HCT116 (cell line): Measurements from ENCODE around the gene CYB561A3. TPM values are rescaled to one million over a fixed set of nuclear protein-coding genes. Genes with fewer than 3 reads are reported as not detected.

ENCODE experiments used
- ATAC-seq: fragments of 200-7000 bp; cut with Tn5 transposase; 2 replicates; pipeline ENCODE4 v1.9.1; 2020; ENCODE audit warnings: mild to moderate bottlenecking, moderate library complexity
- BruUV-seq: library from RNA; stranded (reverse); fragments of 400-500 nt; replicated peaks from 2 replicates; lab custom pipeline; 2021; lab: Mats Ljungman, UMichigan
- CTCF ChIA-PET: fragments of 300-600 bp; sonication (Branson Sonifier 250); formaldehyde crosslinking; loops from one replicate; lab custom pipeline; 2021; ENCODE audit warnings: antibody characterized with exemption; lab: Charles Lee
- POLR2A ChIA-PET: fragments of 300-600, 350-600 bp; sonication (Branson Sonifier 250); formaldehyde crosslinking; loops from one replicate; lab custom pipeline; 2021; ENCODE audit warnings: antibody characterized with exemption; lab: Charles Lee
- RAD21 ChIA-PET, 2 experiments: fragments of 300-600 bp; sonication (Branson Sonifier 250); formaldehyde crosslinking; loops; one replicate each; lab custom pipeline; 2023; ENCODE audit warnings: low total read pairs in 2 of 2; ENCODE audit not compliant: uncharacterized antibody in 2 of 2, unreplicated experiment in 2 of 2, low non-redundant PET in 1 of 2; lab: Charles Lee
- DNase-seq: peaks from one replicate; pipeline ENCODE4 v3.0.0-alpha.2; 2010; ENCODE audit warnings: low read depth, low spot score
- H2AFZ ChIP-seq: fragments of 200-600 bp; shearing (Covaris generic), sonication (generic); 2 replicates; pipeline ENCODE4 v1.6.1; 2017; ENCODE audit warnings: low read depth, mixed run types, mixed read lengths, antibody characterized with exemption, low read length; ENCODE audit not compliant: poor library complexity, severe bottlenecking
- H3K27ac ChIP-seq: 2 replicates; pipeline ENCODE4 v1.5.1; 2012; ENCODE audit warnings: low read depth, low read length
- H3K27me3 ChIP-seq: fragments of 200-600 bp; sonication (generic); 2 replicates; pipeline ENCODE4 v1.6.1; 2016; ENCODE audit warnings: mixed run types, low read length, mixed read lengths; ENCODE audit not compliant: insufficient read depth
- H3K36me3 ChIP-seq, 2 experiments: fragments of 200-500 bp in 1 of 2; fragments of 200-600 bp in 1 of 2; sonication (Bioruptor generic) in 1 of 2; sonication (generic) in 1 of 2; 2 replicates each; pipeline versions ENCODE4 v1.5.1 to v1.6.1; 2014 to 2016; ENCODE audit warnings: low read length in 2 of 2, inconsistent platforms in 1 of 2, mixed read lengths in 1 of 2, mixed run types in 1 of 2; ENCODE audit not compliant: insufficient read depth in 2 of 2, control insufficient read depth in 1 of 2
- H3K4me1 ChIP-seq, 2 experiments: fragments of 200-600 bp in 1 of 2; sonication (generic) in 1 of 2; 2 replicates each; pipeline versions ENCODE4 v1.5.1 to v1.6.1; 2012 to 2017; ENCODE audit warnings: low read length in 2 of 2, inconsistent platforms in 1 of 2, mild to moderate bottlenecking in 1 of 2, mixed read lengths in 1 of 2, mixed run types in 1 of 2, moderate library complexity in 1 of 2; ENCODE audit not compliant: insufficient read depth in 2 of 2, control insufficient read depth in 1 of 2
- H3K4me2 ChIP-seq: fragments of 200-600 bp; sonication (generic); 2 replicates; pipeline ENCODE4 v1.6.1; 2017; ENCODE audit warnings: mixed run types, low read length, mixed read lengths
- H3K4me3 ChIP-seq, 2 experiments: fragments of 200-600 bp in 1 of 2; sonication (generic) in 1 of 2; replicated peaks in 1 of 2; 2 replicates each; pipeline ENCODE4 v1.5.1; 2011 to 2016; ENCODE audit warnings: low read length in 2 of 2, control low read depth in 1 of 2, low read depth in 1 of 2, mild to moderate bottlenecking in 1 of 2, mixed read lengths in 1 of 2, mixed run types in 1 of 2
- H3K79me2 ChIP-seq: fragments of 200-600 bp; sonication (generic); 2 replicates; pipeline ENCODE4 v1.6.1; 2017; ENCODE audit warnings: mild to moderate bottlenecking, mixed run types, low read length, moderate library complexity, mixed read lengths; ENCODE audit not compliant: insufficient read depth
- H3K9ac ChIP-seq: fragments of 200-600 bp; sonication (generic); 2 replicates; pipeline ENCODE4 v1.6.1; 2016; ENCODE audit warnings: low read length, mixed read lengths
- H3K9me2 ChIP-seq: fragments of 200-600 bp; sonication (generic), shearing (Covaris generic); 2 replicates; pipeline ENCODE4 v1.6.1; 2017; ENCODE audit warnings: mixed run types, mild to moderate bottlenecking, moderate library complexity; ENCODE audit not compliant: insufficient read depth
- H3K9me3 ChIP-seq, 2 experiments: fragments of 200-500 bp in 1 of 2; fragments of 200-600 bp in 1 of 2; sonication (Bioruptor generic) in 1 of 2; sonication (generic) in 1 of 2; 2 replicates each; pipeline ENCODE4 v1.6.1; 2014 to 2017; ENCODE audit warnings: low read length in 2 of 2, mixed read lengths in 2 of 2, inconsistent platforms in 1 of 2, low read depth in 1 of 2, mild to moderate bottlenecking in 1 of 2, mixed run types in 1 of 2, moderate library complexity in 1 of 2; ENCODE audit not compliant: control insufficient read depth in 1 of 2, insufficient read depth in 1 of 2
- H4K20me1 ChIP-seq: fragments of 200-600 bp; sonication (generic), shearing (Covaris generic); 2 replicates; pipeline ENCODE4 v1.6.1; 2017; ENCODE audit warnings: mixed run types, mild to moderate bottlenecking, moderate library complexity; ENCODE audit not compliant: insufficient read depth
- CBX3 ChIP-seq: IDR thresholded peaks from 2 replicates; pipeline ENCODE4 v1.6.1; 2012; ENCODE audit warnings: low read depth
- CTCF ChIP-seq, 3 experiments: fragments of 200-600 bp in 1 of 3; sonication (generic) in 1 of 3; IDR thresholded peaks in 2 of 3; conservative IDR thresholded peaks in 1 of 3; 2 replicates each; pipeline ENCODE4 v1.5.1; 2012 to 2017; ENCODE audit warnings: low read depth in 2 of 3, low read length in 2 of 3, antibody characterized with exemption in 1 of 3, borderline replicate concordance in 1 of 3, control low read depth in 1 of 3, mild to moderate bottlenecking in 1 of 3, mixed read lengths in 1 of 3, mixed run types in 1 of 3, moderate library complexity in 1 of 3; ENCODE audit not compliant: insufficient read depth in 1 of 3
- EZH2 ChIP-seq: fragments of 200-600 bp; sonication (generic); IDR thresholded peaks from 2 replicates; pipeline ENCODE4 v1.6.1; 2017; ENCODE audit warnings: antibody characterized with exemption, mixed run types
- EZH2phosphoT487 ChIP-seq: fragments of 200-600 bp; IDR thresholded peaks from 2 replicates; pipeline ENCODE4 v1.6.1; 2018; ENCODE audit warnings: antibody characterized with exemption, borderline replicate concordance
- FOSL1 ChIP-seq: IDR thresholded peaks from 2 replicates; pipeline ENCODE4 v1.6.1; 2012; ENCODE audit warnings: low read depth
- JUND ChIP-seq: IDR thresholded peaks from 2 replicates; pipeline ENCODE4 v1.6.1; 2012
- RAD21 ChIP-seq: IDR thresholded peaks from 2 replicates; pipeline ENCODE4 v1.6.1; 2012; ENCODE audit warnings: low read depth, mild to moderate bottlenecking
- SIN3A ChIP-seq: IDR thresholded peaks from 2 replicates; pipeline ENCODE4 v1.6.1; 2012; ENCODE audit warnings: low read depth
- SRF ChIP-seq: IDR thresholded peaks from 2 replicates; pipeline ENCODE4 v1.6.1; 2012; ENCODE audit warnings: low read depth
- intact Hi-C: fragments of 100-400 bp; cut with micrococcal nuclease; formaldehyde crosslinking; loops from 2 replicates; pipeline ENCODE4 v1.10.0; 2022
- total RNA-seq: library from RNA; stranded (reverse); gene quantifications from one replicate; pipeline ENCODE4 v1.2.1, GENCODE V29; 2021; ENCODE audit not compliant: unreplicated experiment
- TF ChIP-seq, protein P1 (sequence below): IDR thresholded peaks from 2 replicates; pipeline ENCODE4 v1.6.1; 2012

Gene CYB561A3
- total RNA-seq, 1 experiment from 2014 or later = 34.1 TPM

DNA sequence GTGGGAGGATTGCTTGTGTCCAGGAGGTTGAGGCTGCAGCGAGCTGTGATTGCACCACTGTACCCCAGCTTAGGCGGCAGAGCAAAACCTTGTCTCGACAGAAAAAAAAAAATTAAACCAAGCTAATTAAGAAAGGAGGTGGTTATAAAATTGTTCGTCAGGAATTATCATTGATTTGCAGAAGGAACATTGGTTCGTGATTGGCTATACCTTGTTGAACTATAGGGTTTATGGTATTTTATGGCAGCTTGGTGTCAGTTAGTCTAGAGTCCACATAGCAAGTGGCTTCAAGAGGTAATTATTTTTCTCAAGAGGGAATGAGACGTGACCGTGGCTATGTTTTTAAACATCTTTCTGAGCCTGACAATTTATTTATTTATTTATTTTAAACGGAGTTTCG lies 19.2 kb upstream of the CYB561A3 start:
- Histone ChIP-seq H3K4me3 (no peak overlapping the region), H3K9me2 (no peaks in the 10 kb centered on the region), H2AFZ (no peak overlapping the region), H4K20me1 (no peaks in the 10 kb centered on the region), H3K9me3 (no peaks in the 10 kb centered on the region), H3K4me1 (no peaks in the 10 kb centered on the region), H3K27ac (no peak overlapping the region), H3K9ac (no peak overlapping the region), H3K79me2 (no peaks in the 10 kb centered on the region), H3K36me3 (no peaks in the 10 kb centered on the region), H3K27me3 (no peaks in the 10 kb centered on the region), H3K4me2 (no peak overlapping the region)
- TF ChIP-seq FOSL1 (no peak), SRF (no peak), CTCF (IDR thresholded peaks at IDR 0.05 in 2 of 3, conservative IDR thresholded peaks at IDR 0.05 in 1 of 3; ENCODE audit: borderline replicate concordance in 1 of 3, insufficient read depth in 1 of 3, low read depth in 2 of 3, low read length in 2 of 3) (no peak), JUND (no peak)
- BruUV-seq = no TSS peak
- CTCF ChIA-PET = interaction anchor here (6.5 kb wide), 1 partner anchor 45 kb away, joined by 120 read pairs; no protein-coding TSS in a partner anchor
- intact Hi-C loops = loop anchor here (10.0 kb wide), 1 partner anchor 606 kb away; no protein-coding TSS in a partner anchor
- no peak for ATAC-seq
- RAD21 ChIA-PET = no interaction called here
- DNase-seq = no peak
- POLR2A ChIA-PET = no interaction called here

DNA sequence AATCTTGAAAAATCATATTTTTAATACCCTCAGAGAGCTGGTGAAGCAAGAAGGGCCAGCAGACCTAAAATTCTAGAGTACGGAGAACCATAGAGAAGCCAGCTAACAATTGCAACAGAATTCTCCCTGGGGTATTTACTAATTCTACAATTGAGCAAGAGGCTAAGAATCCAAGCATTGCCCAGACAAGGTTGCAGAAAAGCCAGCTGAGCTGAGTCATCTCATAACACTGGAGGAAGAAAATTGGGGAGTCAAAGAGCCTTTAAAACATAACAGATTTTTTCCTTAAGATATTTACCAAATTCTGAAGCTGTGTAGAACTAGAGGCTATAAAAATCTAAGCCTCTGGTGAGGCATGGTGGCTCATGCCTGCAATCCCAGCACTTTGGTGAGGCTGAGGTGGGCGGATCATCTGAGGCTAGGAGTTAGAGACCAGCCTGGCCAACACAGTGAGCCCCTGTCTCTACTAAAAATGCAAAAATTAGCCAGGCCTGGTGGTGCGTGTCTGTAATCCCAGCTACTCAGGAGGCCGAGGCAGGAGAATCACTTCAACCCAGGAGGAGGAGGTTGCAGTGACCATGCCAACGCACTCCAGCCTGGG lies 17.1 kb upstream of the CYB561A3 start:
- DNase-seq = no peak
- Histone ChIP-seq H3K9me2 (no peaks in the 10 kb centered on the region), H3K9me3 (no peaks in the 10 kb centered on the region), H3K9ac (no peak overlapping the region), H4K20me1 (no peaks in the 10 kb centered on the region), H3K36me3 (no peaks in the 10 kb centered on the region), H3K79me2 (no peaks in the 10 kb centered on the region), H3K27me3 (no peaks in the 10 kb centered on the region), H3K4me2 (no peak overlapping the region), H3K4me1 (no peaks in the 10 kb centered on the region), H3K4me3 (no peak overlapping the region), H3K27ac (no peak overlapping the region), H2AFZ (no peak overlapping the region)
- ATAC-seq = no peak
- ChIA-PET POLR2A (interaction anchor here (1.1 kb wide), 1 partner anchor 16 kb away, joined by 3 read pairs; the partner anchor contains the start of gene TMEM138), CTCF (interaction anchor here (1.1 kb wide), 1 partner anchor 43 kb away, joined by 4 read pairs; no protein-coding TSS in a partner anchor), RAD21 (no interaction called here)
- intact Hi-C loops = no loop called here
- TF ChIP-seq CTCF (IDR thresholded peaks at IDR 0.05 in 2 of 3, conservative IDR thresholded peaks at IDR 0.05 in 1 of 3; ENCODE audit: borderline replicate concordance in 1 of 3, insufficient read depth in 1 of 3, low read depth in 2 of 3, low read length in 2 of 3) = no peak
- TF ChIP-seq CBX3 = no peak
- TF ChIP-seq SRF = no peak
- TF ChIP-seq SIN3A = no peak
- TF ChIP-seq, protein P1, sequence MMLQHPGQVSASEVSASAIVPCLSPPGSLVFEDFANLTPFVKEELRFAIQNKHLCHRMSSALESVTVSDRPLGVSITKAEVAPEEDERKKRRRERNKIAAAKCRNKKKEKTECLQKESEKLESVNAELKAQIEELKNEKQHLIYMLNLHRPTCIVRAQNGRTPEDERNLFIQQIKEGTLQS = no peak
- TF ChIP-seq EZH2phosphoT487 = no peak
- no peak for TF ChIP-seq RAD21
- TF ChIP-seq EZH2 = no peak
- no TSS peak for BruUV-seq
